ENCODE data around the gene PRXL2A.
"Not testable (repeated sequence)": the region's sequence is repeated elsewhere in the genome, so short reads cannot be mapped to it uniquely, and the experiment has no call there.

PRXL2A gene

GRCh38 chr10:80408242-80409101, at the start of gene PRXL2A:
Gene PRXL2A (plus strand): TSS chr10:80408551. CDS start chr10:80420468, 11,917 bp downstream.
- DNase-seq (ENCODE audit: low spot score), result peak; percentile 72

- not testable (repeated sequence) for DNase-seq (ENCODE audit: low spot score)
Observed at GRCh38 chr10:80358925-80359324, 49.4 kb upstream of the PRXL2A start.

GRCh38 chr10:80359644-80360043, 48.7 kb upstream of the PRXL2A start:
- no peak for DNase-seq (ENCODE audit: low spot score)

- no peak for DNase-seq (ENCODE audit: low spot score)
Observed at GRCh38 chr10:80365510-80365909, 42.8 kb upstream of the PRXL2A start.

- DNase-seq (ENCODE audit: low spot score), result no peak
Observed at GRCh38 chr10:80371467-80371866, 36.9 kb upstream of the PRXL2A start.

GRCh38 chr10:80372675-80373074, 35.7 kb upstream of the PRXL2A start:
- DNase-seq (ENCODE audit: low spot score), result no peak

GRCh38 chr10:80373502-80373901, 34.8 kb upstream of the PRXL2A start:
- no peak for DNase-seq (ENCODE audit: low spot score)

- DNase-seq (ENCODE audit: low spot score), result no peak
Observed at GRCh38 chr10:80379701-80380100, 28.6 kb upstream of the PRXL2A start.

- DNase-seq (ENCODE audit: low spot score), result no peak
Observed at GRCh38 chr10:80380185-80380584, 28.2 kb upstream of the PRXL2A start.

GRCh38 chr10:80382989-80383388, 25.4 kb upstream of the PRXL2A start:
- peak; percentile 62 for DNase-seq (ENCODE audit: low spot score)

GRCh38 chr10:80390740-80391139, 17.6 kb upstream of the PRXL2A start:
- no peak for DNase-seq (ENCODE audit: low spot score)

- no peak for DNase-seq (ENCODE audit: low spot score)
Observed at GRCh38 chr10:80392250-80392649, 16.1 kb upstream of the PRXL2A start.

GRCh38 chr10:80394358-80394916, 13.9 kb upstream of the PRXL2A start:
- DNase-seq (ENCODE audit: low spot score), result no peak

GRCh38 chr10:80397014-80397413, 11.3 kb upstream of the PRXL2A start:
- no peak for DNase-seq (ENCODE audit: low spot score)

GRCh38 chr10:80400136-80400804, 8.1 kb upstream of the PRXL2A start:
- DNase-seq (ENCODE audit: low spot score), result no peak

- DNase-seq (ENCODE audit: low spot score), result no peak
Observed at GRCh38 chr10:80405035-80405434, 3.3 kb upstream of the PRXL2A start.

- DNase-seq (ENCODE audit: low spot score), result no peak
Observed at GRCh38 chr10:80405626-80406025, 2.7 kb upstream of the PRXL2A start.

GRCh38 chr10:80406204-80406603, 2.1 kb upstream of the PRXL2A start:
- DNase-seq (ENCODE audit: low spot score), result no peak

- peak; percentile 68 for DNase-seq (ENCODE audit: low spot score)
Observed at GRCh38 chr10:80407812-80408241, 524 bp upstream of the PRXL2A start.

- DNase-seq (ENCODE audit: low spot score), result no peak
Observed at GRCh38 chr10:80409121-80409520, 770 bp downstream of the PRXL2A start.

GRCh38 chr10:80410122-80410521, 1.8 kb downstream of the PRXL2A start:
- DNase-seq (ENCODE audit: low spot score), result no peak

GRCh38 chr10:80410578-80411145, 2.3 kb downstream of the PRXL2A start:
- DNase-seq (ENCODE audit: low spot score), result no peak

- peak; percentile 81 for DNase-seq (ENCODE audit: low spot score)
Observed at GRCh38 chr10:80411267-80411668, 2.9 kb downstream of the PRXL2A start.

Data from kidney capillary endothelial cell (primary cell).